ENCODE data around the gene NFATC4.

Gene NFATC4

GRCh38 chr14:24377657-24378056 is 9.7 kb downstream of the NFATC4 start:
- no peak overlapping the region for H3K4me3 ChIP-seq (ENCODE audit: low read depth, low read length)

GRCh38 chr14:24378327-24378726 is 10.3 kb downstream of the NFATC4 start:
- no peak for DNase-seq (ENCODE audit: low read depth)
- in situ Hi-C loops (cut with HindIII; ENCODE audit: low sequenced_read_pairs), result no loop called here
- no peak overlapping the region for H3K4me3 ChIP-seq (ENCODE audit: low read depth, low read length)
- no peak for TF ChIP-seq CTCF (IDR thresholded peaks at IDR 0.05; ENCODE audit: low read depth, low read length, missing control alignments)

More at GRCh38 chr14:24377657-24378056, 9.7 kb downstream of the NFATC4 start:
- TF ChIP-seq CTCF (IDR thresholded peaks at IDR 0.05; ENCODE audit: low read depth, low read length, missing control alignments), result no peak
- no peak for DNase-seq (ENCODE audit: low read depth)
- in situ Hi-C loops (cut with HindIII; ENCODE audit: low sequenced_read_pairs), result no loop called here

- no peak overlapping the region for H3K4me3 ChIP-seq (ENCODE audit: low read depth, low read length)
- DNase-seq (ENCODE audit: low read depth), result no peak
- no peak for TF ChIP-seq CTCF (IDR thresholded peaks at IDR 0.05; ENCODE audit: low read depth, low read length, missing control alignments)
- in situ Hi-C loops (cut with HindIII; ENCODE audit: low sequenced_read_pairs), result no loop called here
Observed at GRCh38 chr14:24378981-24379906, 11.3 kb downstream of the NFATC4 start.

- no peak for TF ChIP-seq CTCF (IDR thresholded peaks at IDR 0.05; ENCODE audit: low read depth, low read length, missing control alignments)
- in situ Hi-C loops (cut with HindIII; ENCODE audit: low sequenced_read_pairs), result no loop called here
- DNase-seq (ENCODE audit: low read depth), result no peak
- H3K4me3 ChIP-seq (ENCODE audit: low read depth, low read length), result no peak overlapping the region
Observed at GRCh38 chr14:24379907-24380730, 12.1 kb downstream of the NFATC4 start.

- in situ Hi-C loops (cut with HindIII; ENCODE audit: low sequenced_read_pairs), result no loop called here
Observed at GRCh38 chr14:24381363-24382063, 13.5 kb downstream of the NFATC4 start.

More at GRCh38 chr14:24381363-24382063, 13.5 kb downstream of the NFATC4 start:
- no peak for TF ChIP-seq CTCF (IDR thresholded peaks at IDR 0.05; ENCODE audit: low read depth, low read length, missing control alignments)
- no peak overlapping the region for H3K4me3 ChIP-seq (ENCODE audit: low read depth, low read length)
- DNase-seq (ENCODE audit: low read depth), result no peak
